K562 (cell line): ENCODE measurements around the gene LSM12. TPM values are rescaled to one million over a fixed set of nuclear protein-coding genes. Genes with fewer than 3 reads are reported as not detected.
A peak's percentile ranks its signal among the peaks of the same experiment; 100 is the strongest.

Experiments used
- ATAC-seq: fragments of 200-7000 bp; cut with Tn5 transposase; 3 replicates; pipeline ENCODE4 v1.9.1; 2020; ENCODE audit warnings: moderate library complexity
- BruUV-seq: library from RNA; stranded (reverse); fragments of 400-500 nt; replicated peaks from 2 replicates; lab custom pipeline; 2021; lab: Mats Ljungman, UMichigan
- CTCF ChIA-PET: fragments of 300-600 bp; formaldehyde crosslinking; extraction: SDS; loops from one replicate; lab custom pipeline; 2021; ENCODE audit warnings: low intra/inter-chr PET ratio; lab: Yijun Ruan, JAX
- POLR2A ChIA-PET: fragments of 300-600, 350-650 bp; sonication (Branson Sonifier 250); formaldehyde crosslinking; extraction: SDS; loops from one replicate; lab custom pipeline; 2021; ENCODE audit warnings: antibody characterized with exemption, inconsistent platforms; lab: Yijun Ruan, JAX
- DNase-seq, 4 experiments: peaks; one replicate each; pipeline versions ENCODE4 v3.0.0 to v3.0.0-alpha.2; 2011 to 2018; ENCODE audit warnings: low spot score in 3 of 4, mixed read lengths in 3 of 4; ENCODE audit errors: extremely low read depth in 1 of 4
- FAIRE-seq: peaks from 2 replicates; lab custom pipeline; 2011; peaks lifted over from hg19 to GRCh38; lab: Jason Lieb, UNC
- H2AFZ ChIP-seq: 2 replicates; pipeline ENCODE4 v1.6.0; 2011; ENCODE audit warnings: low read depth, low read length, control low read depth, inconsistent platforms
- H3K27ac ChIP-seq: fragments of 200-600 bp; 3 replicates; pipeline ENCODE4 v1.8.0; 2011; ENCODE audit warnings: low read depth, mild to moderate bottlenecking, control low read depth, inconsistent platforms, low read length, moderate library complexity, mixed read lengths; ENCODE audit errors: extremely low read depth
- H3K27me3 ChIP-seq, 2 experiments: fragments of 300-600 bp in 1 of 2; 2 replicates in 1 of 2; 3 replicates in 1 of 2; pipeline versions ENCODE4 v1.6.0 to v1.8.0; 2011; ENCODE audit warnings: inconsistent platforms in 2 of 2, low read length in 2 of 2, mild to moderate bottlenecking in 1 of 2, mixed read lengths in 1 of 2, moderate library complexity in 1 of 2; ENCODE audit not compliant: control insufficient read depth in 2 of 2, insufficient read depth in 2 of 2
- H3K36me3 ChIP-seq: fragments of 300-600 bp; 3 replicates; pipeline ENCODE4 v1.8.0; 2011; ENCODE audit warnings: mild to moderate bottlenecking, low read length, inconsistent platforms; ENCODE audit not compliant: control insufficient read depth, insufficient read depth
- H3K4me1 ChIP-seq, 2 experiments: fragments of 200-600 bp in 1 of 2; replicated peaks in 1 of 2; 2 replicates in 1 of 2; 3 replicates in 1 of 2; pipeline versions ENCODE4 v1.5.1 to v1.8.0; 2011; ENCODE audit warnings: inconsistent platforms in 2 of 2, low read length in 2 of 2, mild to moderate bottlenecking in 1 of 2, mixed read lengths in 1 of 2, moderate library complexity in 1 of 2; ENCODE audit not compliant: control insufficient read depth in 2 of 2, insufficient read depth in 2 of 2
- H3K4me2 ChIP-seq: 2 replicates; pipeline ENCODE4 v1.6.1; 2011; ENCODE audit warnings: low read length, control low read depth, inconsistent platforms, mixed read lengths; ENCODE audit not compliant: insufficient read depth
- H3K4me3 ChIP-seq: fragments of 200-600 bp; sonication (generic), shearing (Covaris generic); 2 replicates; pipeline ENCODE4 v1.5.1; 2016; ENCODE audit warnings: control low read depth, inconsistent platforms
- H3K79me2 ChIP-seq: fragments of 200-600 bp; 3 replicates; pipeline ENCODE4 v1.8.0; 2011; ENCODE audit warnings: low read length, inconsistent platforms; ENCODE audit not compliant: control insufficient read depth, insufficient read depth
- H3K9ac ChIP-seq, 2 experiments: 2 replicates each; pipeline versions ENCODE4 v1.6.0 to v1.6.1; 2011; ENCODE audit warnings: low read depth in 2 of 2, low read length in 2 of 2, control low read depth in 1 of 2, inconsistent platforms in 1 of 2, mild to moderate bottlenecking in 1 of 2, mixed read lengths in 1 of 2; ENCODE audit not compliant: insufficient read depth in 1 of 2
- H3K9me1 ChIP-seq: one replicate; pipeline ENCODE4 v1.6.0; 2011; ENCODE audit warnings: inconsistent platforms, mild to moderate bottlenecking, low read length, moderate library complexity; ENCODE audit not compliant: control insufficient read depth, insufficient read depth
- H3K9me3 ChIP-seq: replicated peaks from 2 replicates; pipeline ENCODE4 v1.5.1; 2011; ENCODE audit warnings: low read depth, low read length, inconsistent platforms; ENCODE audit not compliant: control insufficient read depth, insufficient read depth
- H4K20me1 ChIP-seq: replicated peaks from 2 replicates; pipeline ENCODE4 v1.6.1; 2011; ENCODE audit warnings: low read length, inconsistent platforms, mixed read lengths; ENCODE audit not compliant: control insufficient read depth, insufficient read depth
- CBX5 ChIP-seq: IDR thresholded peaks from 2 replicates; pipeline ENCODE4 v1.6.1; 2014; ENCODE audit warnings: low read depth, borderline replicate concordance
- CEBPB ChIP-seq: fragments of 450-650 bp; IDR thresholded peaks from 2 replicates; pipeline ENCODE4 v1.6.1; 2016; ENCODE audit warnings: missing genetic modification characterization, missing compliant biosample characterization
- E2F5 ChIP-seq: sonication (generic); formaldehyde crosslinking; IDR thresholded peaks from 2 replicates; pipeline ENCODE4 v1.8.0; 2022; ENCODE audit warnings: mild to moderate bottlenecking, missing genetic modification reagents
- KDM1A ChIP-seq, 2 experiments: fragments of 450-650 bp; IDR thresholded peaks; 2 replicates each; pipeline ENCODE4 v1.6.1; 2016; ENCODE audit warnings: mild to moderate bottlenecking in 2 of 2
- MBD1 ChIP-seq: fragments of 250-450 bp; sonication (Bioruptor Pico); IDR thresholded peaks from 2 replicates; pipeline ENCODE4 v1.8.0; 2022; ENCODE audit warnings: inconsistent platforms
- NCOA1 ChIP-seq: fragments of 450-650 bp; IDR thresholded peaks from 2 replicates; pipeline ENCODE4 v1.6.1; 2016; ENCODE audit warnings: low read depth
- NCOA6 ChIP-seq: fragments of 450-650 bp; IDR thresholded peaks from 2 replicates; pipeline ENCODE4 v1.6.1; 2017; ENCODE audit warnings: mild to moderate bottlenecking
- PHB2 ChIP-seq: fragments of 450-650 bp; IDR thresholded peaks from 2 replicates; pipeline ENCODE4 v1.6.1; 2017; ENCODE audit warnings: low read depth
- RBM22 ChIP-seq: fragments of 200-400 bp; formaldehyde crosslinking; IDR thresholded peaks from 2 replicates; pipeline ENCODE4 v1.6.1; 2018; ENCODE audit warnings: low read length, low read depth; ENCODE audit not compliant: poor library complexity, severe bottlenecking
- SFPQ ChIP-seq: fragments of 200-400 bp; formaldehyde crosslinking; IDR thresholded peaks from 2 replicates; pipeline ENCODE4 v1.6.1; 2017; ENCODE audit warnings: mild to moderate bottlenecking, low read depth, low read length, moderate library complexity
- STAT5A ChIP-seq: IDR thresholded peaks from 2 replicates; pipeline ENCODE4 v1.6.1; 2012; ENCODE audit warnings: low read length, inconsistent platforms, borderline replicate concordance
- ZKSCAN3 ChIP-seq: fragments of 250-450 bp; sonication (Bioruptor Pico); IDR thresholded peaks from 2 replicates; pipeline ENCODE4 v1.4.0; 2020
- ZNF347 ChIP-seq: fragments of 450-650 bp; formaldehyde crosslinking; IDR thresholded peaks from 2 replicates; pipeline ENCODE4 v1.4.0; 2020; ENCODE audit warnings: low read depth, mild to moderate bottlenecking, moderate library complexity
- ZNF57 ChIP-seq: fragments of 450-650 bp; formaldehyde crosslinking; IDR thresholded peaks from 2 replicates; pipeline ENCODE4 v1.4.0; 2020; ENCODE audit warnings: mild to moderate bottlenecking, moderate library complexity
- ZNF75A ChIP-seq: fragments of 450-650 bp; formaldehyde crosslinking; IDR thresholded peaks from 2 replicates; pipeline ENCODE4 v1.4.0; 2020; ENCODE audit warnings: mild to moderate bottlenecking
- ZNF778 ChIP-seq: fragments of 450-650 bp; formaldehyde crosslinking; IDR thresholded peaks from 2 replicates; pipeline ENCODE4 v1.4.0; 2020; ENCODE audit warnings: mild to moderate bottlenecking, moderate library complexity
- WGBS: fragments of 100-300 bp; shearing (Covaris generic); methylation state at CpG from one replicate; pipeline ENCODE4 v1.1.6; 2016; ENCODE audit warnings: low coverage, mixed read lengths; ENCODE audit not compliant: insufficient coverage; ENCODE audit errors: missing lambda C conversion rate; 5-methylcytosine and 5-hydroxymethylcytosine counted together
- in situ Hi-C: fragments of 300-500 bp; cut with MboI; formaldehyde crosslinking; loops from 4 replicates; pipeline ENCODE4 v1.15.0; 2018; ENCODE audit warnings: inconsistent platforms, mixed read lengths
- intact Hi-C: fragments of 100-400 bp; cut with micrococcal nuclease; formaldehyde crosslinking; loops from 2 replicates; pipeline ENCODE4 v1.14.2; 2022
- polyA plus RNA-seq, 8 experiments: library from polyadenylated mRNA; depleted of rRNA in 4 of 8; stranded (reverse) in 5 of 8; unstranded in 3 of 8; fragments of >200 nt; fragmentation: Nextera tagmentation in 2 of 8; fragmentation: Illumina TruSeq in 1 of 8; extraction: Ambion mirVana in 2 of 8; extraction: Trizol in 1 of 8; gene quantifications; 2 replicates each; pipeline versions ENCODE4 v1.2.1 to v1.2.3, GENCODE V29; 2011 to 2014; ENCODE audit warnings: inconsistent platforms in 1 of 8, missing spikeins in 1 of 8
- total RNA-seq, 7 experiments: library from RNA; depleted of rRNA in 6 of 7; stranded (reverse); fragments of >200 nt in 6 of 7; fragmentation: Illumina TruSeq in 2 of 7; extraction: Trizol in 2 of 7; gene quantifications; 2 replicates each; pipeline versions ENCODE4 v1.2.1 to v1.2.3, GENCODE V29; 2011 to 2021; ENCODE audit warnings: low replicate concordance in 1 of 7

The LSM12 gene
- total and polyA plus RNA-seq, 9 of the 15 experiments (the other 6 are each of a cell fraction or from before 2014, with no cell fraction given) = 53.0 to 258 (median 89.3) TPM

- CTCF ChIA-PET = interaction anchor here (0.6 kb wide), 1 partner anchor 293 kb away, joined by 3 read pairs; no protein-coding TSS in a partner anchor
- Histone ChIP-seq H4K20me1 (peaks cover 10% of the 10 kb centered on the region; the same call in 1 of the 2 replicates), H3K27me3 (peaks cover 15 to 26% of the 10 kb centered on the region in 2 experiments), H3K9ac (peak overlapping the region in 1 of 2 experiments; percentile 38; a peak in 1 of 4 replicates), H3K4me3 (no peak overlapping the region), H2AFZ (no peak overlapping the region), H3K9me1 (no peaks in the 10 kb centered on the region), H3K4me1 (peaks cover 5 to 12% of the 10 kb centered on the region in 2 experiments), H3K36me3 (no peaks in the 10 kb centered on the region), H3K79me2 (no peaks in the 10 kb centered on the region), H3K27ac (no peak overlapping the region), H3K4me2 (no peak overlapping the region), H3K9me3 (no peaks in the 10 kb centered on the region)
- no peak for ATAC-seq
- POLR2A ChIA-PET = interaction anchor here (0.6 to 1.5 kb wide), 8 partner anchors 13 to 375 kb away, joined by 3 to 5 read pairs (median 3); partner anchors contain the start of gene PYY
- in situ Hi-C loops (no loop called here), intact Hi-C loops (no loop called here)
- no peak for FAIRE-seq
- no TSS peak for BruUV-seq
- DNase-seq = no peak
- 7% methylated on average over 12 of the region's 12 CpGs for WGBS
- TF ChIP-seq ZKSCAN3 (CRISPR knock-in tag) (no peak), ZNF57 (no peak), ZNF75A (CRISPR knock-in tag) (no peak), CEBPB (tag) (no peak), PHB2 (no peak), KDM1A (IDR thresholded peaks at IDR 0.05) (no peak), SFPQ (no peak), NCOA6 (no peak), ZNF347 (no peak), MBD1 (CRISPR knock-in tag) (no peak), E2F5 (CRISPR knock-in tag) (no peak), ZNF778 (CRISPR knock-in tag) (no peak), NCOA1 (no peak), RBM22 (no peak), CBX5 (no peak), STAT5A (no peak)
Observed at GRCh38 chr17:43987131-43988021, 79.1 kb downstream of the LSM12 start.
